Measurements from ENCODE around the gene SLC6A12.

The SLC6A12 gene

GRCh38 chr12:157644-158043 lies 56.3 kb downstream of the SLC6A12 start:
- DNase-seq: no peak

- no peak for DNase-seq
These were observed 57.0 kb downstream of the SLC6A12 start for GRCh38 chr12:156945-157344.

- DNase-seq: no peak
These were observed 58.3 kb downstream of the SLC6A12 start for GRCh38 chr12:155646-156045.

- DNase-seq: no peak
These were observed 59.0 kb downstream of the SLC6A12 start for GRCh38 chr12:155006-155405.

- DNase-seq: no peak
These were observed 59.9 kb downstream of the SLC6A12 start for GRCh38 chr12:154058-154457.

DNA sequence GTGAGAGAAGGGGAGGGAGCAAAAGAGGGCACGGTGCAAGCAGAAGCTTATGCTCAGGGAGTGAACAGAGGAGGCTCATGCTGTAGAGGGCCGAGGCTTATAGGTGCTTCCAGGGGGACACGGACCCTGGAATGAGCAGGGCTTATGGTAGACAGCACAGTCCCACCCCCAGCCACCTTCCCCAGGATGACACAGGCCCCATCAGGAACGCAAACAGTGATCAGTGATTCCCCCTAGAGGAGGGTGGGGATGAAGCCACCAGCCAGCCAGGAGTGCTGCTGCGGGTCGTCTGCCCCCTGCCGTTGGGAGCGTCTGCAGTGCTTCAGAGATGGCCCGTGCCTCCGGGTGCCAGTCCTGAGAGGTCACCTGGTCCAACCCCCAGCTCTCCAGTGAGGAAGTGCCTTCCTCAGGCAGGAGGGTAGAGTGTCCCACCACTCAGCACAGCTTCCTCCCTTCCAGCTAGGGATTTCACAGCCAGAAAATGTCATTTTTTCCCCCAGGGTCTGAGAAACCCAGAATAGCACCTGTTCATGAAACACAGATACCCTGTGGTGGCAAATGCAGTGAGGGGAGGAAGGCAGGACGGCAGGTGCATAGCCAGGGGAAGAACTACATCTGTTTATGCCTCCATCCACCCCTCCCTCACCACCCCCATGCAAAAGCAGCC lies 60.7 kb downstream of the SLC6A12 start:
- peak; percentile 36 for DNase-seq

- DNase-seq: no peak
These were observed 61.5 kb downstream of the SLC6A12 start for GRCh38 chr12:152440-152839.

GRCh38 chr12:151579-151978 lies 62.4 kb downstream of the SLC6A12 start:
- no peak for DNase-seq

- no peak for DNase-seq
These were observed 65.1 kb downstream of the SLC6A12 start for GRCh38 chr12:148676-149416.

- DNase-seq: no peak
These were observed 66.7 kb downstream of the SLC6A12 start for GRCh38 chr12:147242-147641.

- DNase-seq: no peak
These were observed 68.5 kb downstream of the SLC6A12 start for GRCh38 chr12:145369-145960.

- DNase-seq: no peak
These were observed 69.2 kb downstream of the SLC6A12 start for GRCh38 chr12:144650-145284.

DNA sequence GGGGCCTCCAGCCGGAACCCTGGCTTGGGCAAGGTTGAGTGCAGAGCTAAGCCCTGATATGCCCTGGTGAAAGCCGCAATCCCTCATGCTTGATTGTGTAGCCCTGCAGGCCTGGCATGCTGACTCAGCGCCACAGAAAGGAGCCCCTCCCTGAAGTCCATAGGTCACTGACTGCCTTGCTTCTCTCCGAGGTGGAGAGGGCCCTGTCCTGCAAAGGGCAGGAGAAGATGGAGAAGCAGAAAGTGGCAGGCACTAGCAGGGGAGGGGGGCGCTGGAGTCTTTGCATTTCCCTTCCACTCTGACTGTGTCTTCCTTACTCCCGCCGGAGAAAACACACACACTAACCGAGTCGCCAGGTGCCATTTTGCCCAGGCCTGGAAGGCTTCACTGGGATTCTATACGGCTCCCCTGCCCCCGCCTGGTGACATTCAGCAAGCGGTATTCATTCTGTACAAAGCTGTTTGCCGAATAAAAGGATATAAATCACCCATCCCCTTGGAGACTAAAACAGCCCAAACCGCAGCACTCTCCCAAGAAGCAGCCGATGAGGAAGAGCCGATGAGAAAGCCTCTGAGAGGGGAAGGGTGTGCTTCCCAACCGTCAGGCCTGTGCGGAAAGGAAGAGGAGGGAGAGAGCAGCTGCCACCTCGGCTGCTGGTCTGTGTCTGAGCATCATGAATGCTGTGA lies 69.8 kb downstream of the SLC6A12 start:
- DNase-seq: no peak

- no peak for DNase-seq
These were observed 73.8 kb downstream of the SLC6A12 start for GRCh38 chr12:140162-140561.
